ENCODE results near the gene ELOVL2.
"Not testable (repeated sequence)": the region's sequence is repeated elsewhere in the genome, so short reads cannot be mapped to it uniquely, and the experiment has no call there.

Gene ELOVL2

DNA sequence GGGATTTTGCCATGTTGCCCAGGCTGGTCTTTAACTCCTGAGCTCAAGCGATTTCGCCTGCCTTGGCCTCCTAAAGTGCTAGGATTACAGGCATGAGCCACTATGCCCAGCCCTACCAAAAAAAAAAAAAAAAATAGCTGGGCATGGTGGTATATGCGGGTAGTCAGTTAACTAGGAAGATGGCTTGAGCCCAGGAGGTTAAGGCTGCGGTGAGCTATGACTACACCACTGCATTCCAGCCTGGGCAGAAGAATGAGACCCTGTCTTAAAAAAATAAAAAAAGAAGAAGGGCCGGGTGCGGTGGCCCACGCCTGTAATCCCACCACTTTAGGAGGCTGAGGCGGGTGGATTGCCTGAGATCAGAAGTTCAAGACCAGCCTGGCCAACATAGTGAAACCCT, 50.2 kb downstream of the ELOVL2 start:
- H3K9me2 ChIP-seq (replicated peaks; ENCODE audit: low read depth, low read length), result no peaks in the 10 kb centered on the region
- no peaks in the 10 kb centered on the region for H4K20me1 ChIP-seq (ENCODE audit: insufficient read depth, low read length, poor library complexity, severe bottlenecking)
- H3K4me1 ChIP-seq (ENCODE audit: insufficient read depth, low read length, poor library complexity, severe bottlenecking), result no peaks in the 10 kb centered on the region
- H2AFZ ChIP-seq (ENCODE audit: low read length), result no peak overlapping the region
- no peaks in the 10 kb centered on the region for H3K79me2 ChIP-seq (ENCODE audit: insufficient read depth, low read length)
- TF ChIP-seq, protein P1, sequence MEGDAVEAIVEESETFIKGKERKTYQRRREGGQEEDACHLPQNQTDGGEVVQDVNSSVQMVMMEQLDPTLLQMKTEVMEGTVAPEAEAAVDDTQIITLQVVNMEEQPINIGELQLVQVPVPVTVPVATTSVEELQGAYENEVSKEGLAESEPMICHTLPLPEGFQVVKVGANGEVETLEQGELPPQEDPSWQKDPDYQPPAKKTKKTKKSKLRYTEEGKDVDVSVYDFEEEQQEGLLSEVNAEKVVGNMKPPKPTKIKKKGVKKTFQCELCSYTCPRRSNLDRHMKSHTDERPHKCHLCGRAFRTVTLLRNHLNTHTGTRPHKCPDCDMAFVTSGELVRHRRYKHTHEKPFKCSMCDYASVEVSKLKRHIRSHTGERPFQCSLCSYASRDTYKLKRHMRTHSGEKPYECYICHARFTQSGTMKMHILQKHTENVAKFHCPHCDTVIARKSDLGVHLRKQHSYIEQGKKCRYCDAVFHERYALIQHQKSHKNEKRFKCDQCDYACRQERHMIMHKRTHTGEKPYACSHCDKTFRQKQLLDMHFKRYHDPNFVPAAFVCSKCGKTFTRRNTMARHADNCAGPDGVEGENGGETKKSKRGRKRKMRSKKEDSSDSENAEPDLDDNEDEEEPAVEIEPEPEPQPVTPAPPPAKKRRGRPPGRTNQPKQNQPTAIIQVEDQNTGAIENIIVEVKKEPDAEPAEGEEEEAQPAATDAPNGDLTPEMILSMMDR (conservative IDR thresholded peaks at IDR 0.05; ENCODE audit: low read length), result no peak
- TF ChIP-seq EZH2phosphoT487 (IDR thresholded peaks at IDR 0.05; ENCODE audit: borderline replicate concordance), result no peak
- H3K4me2 ChIP-seq (ENCODE audit: low read depth, low read length, poor library complexity, severe bottlenecking), result no peak overlapping the region
- H3K36me3 ChIP-seq (ENCODE audit: insufficient read depth, low read length), result no peaks in the 10 kb centered on the region
- no peaks in the 10 kb centered on the region for H3K9me3 ChIP-seq (ENCODE audit: insufficient read depth, low read depth, low read length)
- H3K4me3 ChIP-seq (ENCODE audit: low read length, poor library complexity, severe bottlenecking), result no peak overlapping the region
- no peaks in the 10 kb centered on the region for H3K27me3 ChIP-seq (ENCODE audit: insufficient read depth, low read length, poor library complexity, severe bottlenecking)
- no peak overlapping the region for H3K9ac ChIP-seq (ENCODE audit: low read depth, low read length, poor library complexity, severe bottlenecking)
- no peaks in the 10 kb centered on the region for H3F3A ChIP-seq (ENCODE audit: low read depth)

DNA sequence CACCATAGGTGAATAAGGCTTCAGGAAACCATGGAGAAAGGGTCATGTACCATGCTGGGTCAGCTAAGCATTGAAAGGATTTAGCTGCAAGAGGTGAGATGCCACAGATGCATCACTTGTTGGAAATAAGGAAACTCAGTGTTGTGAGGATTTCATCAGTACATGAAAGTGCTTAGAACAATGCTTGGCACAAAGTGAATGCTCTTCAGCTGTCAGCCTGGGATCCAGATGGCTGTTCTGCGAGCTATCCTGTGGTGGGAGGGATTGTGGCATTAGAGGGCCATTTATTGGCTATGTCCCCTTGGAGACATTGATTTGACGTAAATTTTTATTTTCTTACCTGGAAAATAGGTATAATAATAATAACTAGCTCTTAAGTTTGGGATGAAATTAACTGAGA, 53.0 kb downstream of the ELOVL2 start:
- no peaks in the 10 kb centered on the region for H3K4me1 ChIP-seq (ENCODE audit: insufficient read depth, low read length, poor library complexity, severe bottlenecking)

DNA sequence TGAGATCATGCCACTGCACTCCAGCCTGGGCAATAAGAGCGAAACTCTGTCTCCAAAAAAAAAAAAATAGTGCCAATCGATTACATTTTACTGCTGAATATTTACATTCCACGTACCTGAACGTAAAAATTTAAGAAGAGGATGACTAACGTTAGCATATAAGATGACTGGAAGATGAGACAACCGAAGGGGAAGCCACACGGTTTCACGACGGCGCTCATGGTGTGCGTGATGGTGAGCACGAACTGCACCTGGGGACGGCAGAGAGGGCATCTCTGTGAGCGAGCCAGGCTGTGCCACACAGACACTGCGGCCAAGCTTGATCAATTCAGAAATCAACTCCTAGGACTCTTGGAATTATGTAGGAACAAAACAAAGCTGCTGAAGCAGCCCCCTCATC, 54.5 kb downstream of the ELOVL2 start:
- Histone ChIP-seq H4K20me1 (ENCODE audit: insufficient read depth, low read length, poor library complexity, severe bottlenecking) (no peaks in the 10 kb centered on the region), H3K9me2 (replicated peaks; ENCODE audit: low read depth, low read length) (no peaks in the 10 kb centered on the region), H3K9ac (ENCODE audit: low read depth, low read length, poor library complexity, severe bottlenecking) (no peak overlapping the region), H3K27me3 (ENCODE audit: insufficient read depth, low read length, poor library complexity, severe bottlenecking) (no peaks in the 10 kb centered on the region), H3F3A (ENCODE audit: low read depth) (no peaks in the 10 kb centered on the region), H3K36me3 (ENCODE audit: insufficient read depth, low read length) (no peaks in the 10 kb centered on the region), H3K4me2 (ENCODE audit: low read depth, low read length, poor library complexity, severe bottlenecking) (no peak overlapping the region), H3K79me2 (ENCODE audit: insufficient read depth, low read length) (no peaks in the 10 kb centered on the region), H2AFZ (ENCODE audit: low read length) (no peak overlapping the region), H3K4me1 (ENCODE audit: insufficient read depth, low read length, poor library complexity, severe bottlenecking) (no peaks in the 10 kb centered on the region), H3K4me3 (ENCODE audit: low read length, poor library complexity, severe bottlenecking) (no peak overlapping the region), H3K9me3 (ENCODE audit: insufficient read depth, low read depth, low read length) (no peaks in the 10 kb centered on the region)
- TF ChIP-seq, protein P1 (conservative IDR thresholded peaks at IDR 0.05; ENCODE audit: low read length), result no peak
- TF ChIP-seq EZH2phosphoT487 (IDR thresholded peaks at IDR 0.05; ENCODE audit: borderline replicate concordance), result no peak

More for the DNA sequence above, 53.0 kb downstream of the ELOVL2 start:
- Histone ChIP-seq H3K4me3 (ENCODE audit: low read length, poor library complexity, severe bottlenecking) (no peak overlapping the region), H3K4me2 (ENCODE audit: low read depth, low read length, poor library complexity, severe bottlenecking) (no peak overlapping the region), H3K79me2 (ENCODE audit: insufficient read depth, low read length) (no peaks in the 10 kb centered on the region), H4K20me1 (ENCODE audit: insufficient read depth, low read length, poor library complexity, severe bottlenecking) (no peaks in the 10 kb centered on the region), H3K9ac (ENCODE audit: low read depth, low read length, poor library complexity, severe bottlenecking) (no peak overlapping the region), H3K27me3 (ENCODE audit: insufficient read depth, low read length, poor library complexity, severe bottlenecking) (no peaks in the 10 kb centered on the region), H3K36me3 (ENCODE audit: insufficient read depth, low read length) (no peaks in the 10 kb centered on the region), H2AFZ (ENCODE audit: low read length) (no peak overlapping the region), H3K9me3 (ENCODE audit: insufficient read depth, low read depth, low read length) (no peaks in the 10 kb centered on the region), H3F3A (ENCODE audit: low read depth) (no peaks in the 10 kb centered on the region), H3K9me2 (replicated peaks; ENCODE audit: low read depth, low read length) (no peaks in the 10 kb centered on the region)
- TF ChIP-seq EZH2phosphoT487 (IDR thresholded peaks at IDR 0.05; ENCODE audit: borderline replicate concordance), result no peak
- TF ChIP-seq, protein P1 (conservative IDR thresholded peaks at IDR 0.05; ENCODE audit: low read length), result no peak

DNA sequence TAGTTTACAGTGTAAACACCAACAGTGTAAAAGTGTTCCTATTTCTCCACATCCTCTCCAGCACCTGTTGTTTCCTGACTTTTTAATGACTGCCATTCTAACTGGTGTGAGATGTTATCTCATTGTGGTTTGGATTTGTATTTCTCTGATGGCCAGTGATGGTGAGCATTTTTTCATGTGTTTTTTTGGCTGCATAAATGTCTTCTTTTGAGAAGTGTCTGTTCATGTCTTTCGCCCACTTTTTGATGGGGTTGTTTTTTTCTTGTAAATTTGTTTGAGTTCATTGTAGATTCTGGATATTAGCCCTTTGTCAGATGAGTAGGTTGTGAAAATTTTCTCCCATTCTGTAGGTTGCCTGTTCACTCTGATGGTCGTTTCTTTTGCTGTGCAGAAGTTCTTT, 59.1 kb downstream of the ELOVL2 start:
- not testable (repeated sequence) for H2AFZ ChIP-seq (ENCODE audit: low read length); H3K27me3 ChIP-seq (ENCODE audit: insufficient read depth, low read length, poor library complexity, severe bottlenecking); H3K9me3 ChIP-seq (ENCODE audit: insufficient read depth, low read depth, low read length); H3K79me2 ChIP-seq (ENCODE audit: insufficient read depth, low read length); H3K4me3 ChIP-seq (ENCODE audit: low read length, poor library complexity, severe bottlenecking); H3K4me2 ChIP-seq (ENCODE audit: low read depth, low read length, poor library complexity, severe bottlenecking); H4K20me1 ChIP-seq (ENCODE audit: insufficient read depth, low read length, poor library complexity, severe bottlenecking); H3K4me1 ChIP-seq (ENCODE audit: insufficient read depth, low read length, poor library complexity, severe bottlenecking); H3K36me3 ChIP-seq (ENCODE audit: insufficient read depth, low read length); H3K9ac ChIP-seq (ENCODE audit: low read depth, low read length, poor library complexity, severe bottlenecking); H3F3A ChIP-seq (ENCODE audit: low read depth); H3K9me2 ChIP-seq (replicated peaks; ENCODE audit: low read depth, low read length)
